ENCODE results near the gene RASA3.
A peak's percentile ranks its signal among the peaks of the same experiment; 100 is the strongest.

- no peak for TF ChIP-seq CTCF (IDR thresholded peaks at IDR 0.05)
- no peak for TF ChIP-seq POLR2A (IDR thresholded peaks at IDR 0.05)
- peak; percentile 16 to 80 (median 51) for TF ChIP-seq POLR2AphosphoS5 (IDR thresholded peaks at IDR 0.05)
Measured at GRCh38 chr13:114128624-114129522, 3.5 kb downstream of the RASA3 start.

All from sigmoid colon (tissue), 4 donors.